ENCODE measurements around the gene GRM4.

Gene GRM4

GRCh38 chr6:34075906-34076305, 70.0 kb downstream of the GRM4 start:
- POLR2A ChIA-PET (ENCODE audit: low non-redundant PET), result no interaction called here
- no peak for DNase-seq (ENCODE audit: low spot score)
- CTCF ChIA-PET, result no interaction called here
- H3K27ac ChIP-seq, result no peak overlapping the region
- no peak for TF ChIP-seq CTCF (conservative IDR thresholded peaks at IDR 0.05; ENCODE audit: low read depth)

GRCh38 chr6:34074064-34074742, 71.7 kb downstream of the GRM4 start:
- DNase-seq (ENCODE audit: low spot score), result no peak
- no peak overlapping the region for H3K27ac ChIP-seq
- ChIA-PET POLR2A (ENCODE audit: low non-redundant PET) (no interaction called here), CTCF (interaction anchor here (0.6 kb wide), 2 partner anchors 300 to 337 kb away, joined by 3 read pairs; no protein-coding TSS in a partner anchor)
- TF ChIP-seq CTCF (conservative IDR thresholded peaks at IDR 0.05; ENCODE audit: low read depth), result no peak

- no peak for TF ChIP-seq CTCF (conservative IDR thresholded peaks at IDR 0.05; ENCODE audit: low read depth)
- no peak overlapping the region for H3K27ac ChIP-seq
- CTCF ChIA-PET, result interaction anchor here (0.6 kb wide), 1 partner anchor 336 kb away, joined by 3 read pairs; no protein-coding TSS in a partner anchor
- no peak for DNase-seq (ENCODE audit: low spot score)
- POLR2A ChIA-PET (ENCODE audit: low non-redundant PET), result no interaction called here
Observed at GRCh38 chr6:34073540-34073939, 72.3 kb downstream of the GRM4 start.

- ChIA-PET POLR2A (ENCODE audit: low non-redundant PET) (no interaction called here), CTCF (no interaction called here)
- no peak for TF ChIP-seq CTCF (conservative IDR thresholded peaks at IDR 0.05; ENCODE audit: low read depth)
- no peak for DNase-seq (ENCODE audit: low spot score)
- H3K27ac ChIP-seq, result no peak overlapping the region
Observed at GRCh38 chr6:34072727-34073126, 73.2 kb downstream of the GRM4 start.

GRCh38 chr6:34071884-34072379, 74.0 kb downstream of the GRM4 start:
- ChIA-PET POLR2A (ENCODE audit: low non-redundant PET) (no interaction called here), CTCF (no interaction called here)
- no peak for TF ChIP-seq CTCF (conservative IDR thresholded peaks at IDR 0.05; ENCODE audit: low read depth)
- no peak overlapping the region for H3K27ac ChIP-seq
- DNase-seq (ENCODE audit: low spot score), result no peak

GRCh38 chr6:34071136-34071883, 74.6 kb downstream of the GRM4 start:
- ChIA-PET CTCF (no interaction called here), POLR2A (ENCODE audit: low non-redundant PET) (no interaction called here)
- H3K27ac ChIP-seq, result no peak overlapping the region
- no peak for DNase-seq (ENCODE audit: low spot score)
- no peak for TF ChIP-seq CTCF (conservative IDR thresholded peaks at IDR 0.05; ENCODE audit: low read depth)

Data from RWPE1 (cell line).